ENCODE measurements around the gene NUDT1. TPM values are rescaled to one million over a fixed set of nuclear protein-coding genes. Genes with fewer than 3 reads are reported as not detected.

The NUDT1 gene
- total RNA-seq, 2 experiments from 2014 or later = 12.8 to 13.0 TPM

- Mint-ChIP-seq H3K4me3 (peak overlapping the region; percentile 54), H3K4me1 (ENCODE audit: low read depth) (peaks cover 30% of the 10 kb centered on the region), H3K27ac (no peak overlapping the region), H3K27me3 (no peaks in the 10 kb centered on the region), H3K36me3 (ENCODE audit: low read depth) (peaks cover 56% of the 10 kb centered on the region), H3K9me3 (no peaks in the 10 kb centered on the region)
- Histone ChIP-seq H3K36me3 (ENCODE audit: insufficient read depth, low read length) (peaks cover 24% of the 10 kb centered on the region), H3K9me3 (ENCODE audit: control insufficient read depth in 1 of 2, insufficient read depth in 1 of 2, low read length in 2 of 2) (no peaks in the 10 kb centered on the region), H3K27me3 (ENCODE audit: control insufficient read depth in 1 of 2, insufficient read depth in 2 of 2, low read length in 2 of 2) (no peaks in the 10 kb centered on the region), H3K4me1 (ENCODE audit: insufficient read depth, low read length) (peaks cover 34% of the 10 kb centered on the region), H3K27ac (ENCODE audit: low read depth in 1 of 2, low read length in 2 of 2) (no peak overlapping the region), H3K4me3 (ENCODE audit: low read length) (no peak overlapping the region)
- ChIA-PET CTCF (no interaction called here), POLR2A (no interaction called here)
- intact Hi-C loops (cut with DNase I, micrococcal nuclease) = no loop called here
- no peak for TF ChIP-seq CTCF (IDR thresholded peaks at IDR 0.05)
- no peak for ATAC-seq (ENCODE audit: poor library complexity)
- DNase-seq = no peak
Observed at GRCh38 chr7:2229467-2229866, 12.6 kb upstream of the NUDT1 start.

- ChIA-PET CTCF (no interaction called here), POLR2A (no interaction called here)
- H3K36me3 Mint-ChIP-seq (ENCODE audit: low read depth) = peaks cover 63% of the 10 kb centered on the region
- TF ChIP-seq CTCF (IDR thresholded peaks at IDR 0.05) = no peak
- DNase-seq (no peak), ATAC-seq (ENCODE audit: poor library complexity) (no peak)
- no peaks in the 10 kb centered on the region for H3K27me3 Mint-ChIP-seq
- no peaks in the 10 kb centered on the region for H3K27me3 ChIP-seq (ENCODE audit: control insufficient read depth in 1 of 2, insufficient read depth in 2 of 2, low read length in 2 of 2)
- peaks cover 36% of the 10 kb centered on the region for H3K4me1 Mint-ChIP-seq (ENCODE audit: low read depth)
- intact Hi-C loops (cut with DNase I, micrococcal nuclease) = loop anchor here in 1 of 2 experiments (5.0 kb wide), 2 partner anchors 327 to 1072 kb away; partner anchors contain the start of genes BRAT1, IQCE and SDK1
- H3K4me1 ChIP-seq (ENCODE audit: insufficient read depth, low read length) = peaks cover 34% of the 10 kb centered on the region
- no peaks in the 10 kb centered on the region for H3K9me3 Mint-ChIP-seq
- no peaks in the 10 kb centered on the region for H3K9me3 ChIP-seq (ENCODE audit: control insufficient read depth in 1 of 2, insufficient read depth in 1 of 2, low read length in 2 of 2)
- peak overlapping the region; percentile 49 for H3K4me3 Mint-ChIP-seq
- no peak overlapping the region for H3K4me3 ChIP-seq (ENCODE audit: low read length)
- peaks cover 24% of the 10 kb centered on the region for H3K36me3 ChIP-seq (ENCODE audit: insufficient read depth, low read length)
- no peak overlapping the region for H3K27ac Mint-ChIP-seq
- no peak overlapping the region for H3K27ac ChIP-seq (ENCODE audit: low read depth in 1 of 2, low read length in 2 of 2)
Observed at GRCh38 chr7:2230226-2230625, 11.8 kb upstream of the NUDT1 start.

- intact Hi-C loops (cut with DNase I, micrococcal nuclease) = loop anchor here in 1 of 2 experiments (5.0 kb wide), 2 partner anchors 326 to 1071 kb away; partner anchors contain the start of genes BRAT1, IQCE and SDK1
Observed at GRCh38 chr7:2230882-2231281, 11.1 kb upstream of the NUDT1 start.

More at GRCh38 chr7:2230882-2231281, 11.1 kb upstream of the NUDT1 start:
- ChIA-PET CTCF (no interaction called here), POLR2A (no interaction called here)
- H3K4me3 ChIP-seq (ENCODE audit: low read length) = no peak overlapping the region
- Mint-ChIP-seq H3K4me1 (ENCODE audit: low read depth) (peaks cover 36% of the 10 kb centered on the region), H3K27ac (no peak overlapping the region), H3K27me3 (no peaks in the 10 kb centered on the region), H3K9me3 (no peaks in the 10 kb centered on the region), H3K36me3 (ENCODE audit: low read depth) (peaks cover 61% of the 10 kb centered on the region), H3K4me3 (no peak overlapping the region)
- H3K36me3 ChIP-seq (ENCODE audit: insufficient read depth, low read length) = peaks cover 22% of the 10 kb centered on the region
- no peak overlapping the region for H3K27ac ChIP-seq (ENCODE audit: low read depth in 1 of 2, low read length in 2 of 2)
- H3K4me1 ChIP-seq (ENCODE audit: insufficient read depth, low read length) = peaks cover 34% of the 10 kb centered on the region
- ATAC-seq (ENCODE audit: poor library complexity) (no peak), DNase-seq (no peak)
- no peaks in the 10 kb centered on the region for H3K27me3 ChIP-seq (ENCODE audit: control insufficient read depth in 1 of 2, insufficient read depth in 2 of 2, low read length in 2 of 2)
- no peak for TF ChIP-seq CTCF (IDR thresholded peaks at IDR 0.05)
- H3K9me3 ChIP-seq (ENCODE audit: control insufficient read depth in 1 of 2, insufficient read depth in 1 of 2, low read length in 2 of 2) = no peaks in the 10 kb centered on the region
